SHP77 (cell line): Measurements from ENCODE around the gene UBXN6.
A peak's percentile ranks its signal among the peaks of the same experiment; 100 is the strongest.

Experiments
- DNase-seq, 2 experiments: peaks; one replicate each; lab custom pipeline; 2025; lab: John Stamatoyannopoulos, UW

The UBXN6 gene

GRCh38 chr19:4493104-4493928, 35.7 kb upstream of the UBXN6 start:
- no peak for DNase-seq

DNA sequence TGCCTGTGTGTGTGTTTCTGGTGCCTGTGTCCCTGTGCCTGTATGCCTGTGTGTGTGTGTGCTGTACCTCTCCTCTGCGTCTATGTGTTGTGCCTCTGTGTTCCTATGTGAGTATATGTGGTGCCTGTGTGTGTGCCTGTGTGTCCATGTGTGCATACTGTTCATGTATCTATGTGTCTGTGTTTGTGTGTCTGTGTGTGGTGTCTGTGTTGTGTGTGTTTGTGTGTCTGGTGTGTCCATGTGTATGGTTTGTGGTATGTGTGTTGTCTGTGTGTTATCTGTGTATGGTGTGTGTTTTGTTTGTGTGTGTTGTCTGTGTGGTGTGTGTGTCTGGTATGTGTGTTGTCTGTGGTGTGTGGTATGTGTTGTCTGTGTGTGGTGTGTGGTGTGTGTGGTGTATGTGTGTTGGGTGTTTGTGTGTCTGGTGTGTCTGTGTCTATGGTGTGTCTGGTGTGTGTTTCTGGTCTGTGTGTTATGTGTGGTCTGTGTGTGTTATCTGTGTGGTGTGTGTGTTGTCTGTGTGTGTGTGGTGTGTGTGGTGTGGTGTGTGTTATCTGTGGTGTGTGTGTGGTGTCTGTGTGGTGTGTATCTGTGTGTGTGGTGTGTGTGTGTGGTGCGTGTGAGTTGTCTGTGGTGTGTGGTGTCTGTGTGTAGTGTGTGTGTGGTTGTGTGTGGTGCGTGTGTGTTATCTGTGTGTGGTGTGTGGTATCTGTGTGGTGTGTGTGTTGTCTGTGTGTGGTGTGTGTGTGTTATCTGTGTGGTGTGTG, 34.9 kb upstream of the UBXN6 start:
- DNase-seq = no peak

GRCh38 chr19:4491446-4491845, 33.9 kb upstream of the UBXN6 start:
- DNase-seq = no peak

DNA sequence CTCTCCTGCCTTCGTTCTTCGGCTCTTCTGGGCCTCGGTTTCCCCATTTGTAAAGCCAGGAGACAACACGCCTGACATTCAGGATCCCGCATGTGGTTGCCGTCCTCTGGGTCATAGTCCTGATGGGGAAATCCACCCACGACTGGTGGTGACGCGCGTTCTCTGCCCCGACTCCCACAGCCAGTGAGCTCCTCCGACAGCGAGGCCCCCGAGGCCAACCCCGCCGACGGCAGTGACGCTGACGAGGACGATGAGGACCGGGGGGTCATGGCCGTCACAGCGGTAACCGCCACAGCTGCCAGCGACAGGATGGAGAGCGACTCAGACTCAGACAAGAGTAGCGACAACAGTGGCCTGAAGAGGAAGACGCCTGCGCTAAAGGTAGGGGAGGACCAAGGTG, 30.9 kb upstream of the UBXN6 start:
- DNase-seq = no peak

DNA sequence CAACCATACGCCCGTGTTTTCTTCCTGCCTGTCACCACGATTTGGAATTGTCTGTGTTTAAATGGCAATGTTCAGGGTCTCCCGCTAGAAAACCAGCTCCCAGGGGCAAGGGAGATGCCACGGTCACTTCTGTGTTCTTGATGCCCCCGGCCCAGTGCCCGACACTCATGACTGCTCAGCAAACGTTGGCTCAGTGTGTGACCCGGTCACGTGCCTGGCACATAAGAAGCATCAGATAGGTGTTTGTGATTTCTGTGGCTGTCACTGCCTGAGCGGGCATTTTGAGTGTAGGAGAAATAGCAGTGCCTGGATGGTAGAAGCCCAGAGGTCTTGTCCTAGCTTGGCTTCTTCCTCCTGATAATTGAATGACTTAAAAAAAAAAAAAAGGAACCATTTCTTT, 30.0 kb upstream of the UBXN6 start:
- no peak for DNase-seq

- no peak for DNase-seq
Measured at GRCh38 chr19:4483385-4483784, 25.8 kb upstream of the UBXN6 start.

- DNase-seq = no peak
Measured at GRCh38 chr19:4482721-4483364, 25.2 kb upstream of the UBXN6 start.

DNA sequence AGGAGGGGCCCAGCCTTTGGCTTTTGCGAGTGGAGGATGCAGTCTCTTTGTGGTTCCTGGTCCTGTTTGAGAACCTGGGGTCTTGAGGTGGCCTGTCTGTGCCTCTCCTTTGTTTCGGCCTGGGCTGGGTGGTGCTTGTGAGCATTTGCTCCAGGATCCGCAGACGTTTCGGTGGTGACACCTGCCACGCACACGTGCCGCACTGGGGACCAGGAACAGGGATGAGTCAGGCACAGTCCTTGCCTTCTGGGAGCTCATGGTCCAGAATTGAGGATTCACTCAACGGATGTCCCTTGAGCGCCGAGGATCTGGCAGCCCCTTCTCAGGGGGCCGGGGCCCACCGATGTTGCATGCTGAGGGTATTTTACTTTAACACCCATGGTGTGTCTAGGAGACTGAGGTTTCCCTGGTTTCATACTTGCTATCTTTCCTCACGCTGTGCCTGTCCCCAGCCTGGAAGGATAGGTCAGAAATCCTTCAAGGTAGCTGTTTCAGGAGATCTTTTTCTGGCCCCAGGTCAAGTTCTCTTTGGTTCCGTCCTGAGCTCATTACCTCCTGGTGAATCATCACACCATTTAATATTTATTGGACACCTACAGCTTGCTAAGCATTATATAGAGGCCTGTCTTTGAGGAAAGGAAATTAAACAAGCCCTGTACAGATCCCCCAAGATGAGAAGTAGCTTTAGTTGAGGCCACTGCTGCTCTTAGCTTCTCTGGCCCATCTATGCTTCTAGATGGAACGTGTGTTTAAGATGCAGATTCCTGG, 19.6 kb upstream of the UBXN6 start:
- no peak for DNase-seq

- peak; percentile 75 to 81 for DNase-seq
Measured at GRCh38 chr19:4474514-4475022, 17.0 kb upstream of the UBXN6 start.

DNA sequence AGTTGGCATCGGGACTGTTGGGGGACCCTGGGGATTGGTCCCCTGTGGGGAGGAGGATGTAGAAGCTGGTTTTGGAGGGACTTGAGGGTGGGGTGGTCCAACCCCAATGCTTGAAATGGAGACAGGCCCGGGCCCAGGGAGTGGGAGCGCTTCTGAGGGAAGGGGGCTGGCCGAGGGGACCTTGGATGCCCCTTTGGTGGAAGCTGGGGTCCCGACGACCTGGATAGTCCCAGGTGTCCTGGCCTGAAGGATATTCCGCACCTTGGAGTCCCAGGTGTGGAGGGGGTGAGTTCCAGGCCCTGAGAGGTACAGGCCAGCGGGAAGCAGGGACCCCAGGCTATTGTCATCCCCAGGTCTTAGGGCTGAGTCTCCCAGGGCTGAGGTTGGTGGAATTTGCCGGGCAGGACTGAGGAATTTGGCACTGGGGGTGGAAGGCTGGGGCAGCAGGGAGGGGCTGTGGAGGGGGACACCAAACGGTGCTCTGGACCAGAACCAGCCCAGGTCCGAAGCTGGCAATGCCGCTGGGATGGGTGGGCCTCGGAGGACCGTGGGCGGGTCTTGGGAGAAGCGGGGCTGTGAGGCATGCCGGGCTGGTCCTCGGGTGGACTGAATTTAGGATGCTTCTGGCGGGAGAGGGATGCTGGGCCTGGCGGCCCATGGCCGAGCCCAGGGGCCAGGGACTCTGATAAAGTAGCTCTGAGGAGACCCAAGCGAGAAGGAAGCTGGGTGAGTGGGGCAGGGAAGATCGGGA, 16.3 kb upstream of the UBXN6 start:
- no peak for DNase-seq

- DNase-seq = no peak
Measured at GRCh38 chr19:4473011-4473762, 15.6 kb upstream of the UBXN6 start.

DNA sequence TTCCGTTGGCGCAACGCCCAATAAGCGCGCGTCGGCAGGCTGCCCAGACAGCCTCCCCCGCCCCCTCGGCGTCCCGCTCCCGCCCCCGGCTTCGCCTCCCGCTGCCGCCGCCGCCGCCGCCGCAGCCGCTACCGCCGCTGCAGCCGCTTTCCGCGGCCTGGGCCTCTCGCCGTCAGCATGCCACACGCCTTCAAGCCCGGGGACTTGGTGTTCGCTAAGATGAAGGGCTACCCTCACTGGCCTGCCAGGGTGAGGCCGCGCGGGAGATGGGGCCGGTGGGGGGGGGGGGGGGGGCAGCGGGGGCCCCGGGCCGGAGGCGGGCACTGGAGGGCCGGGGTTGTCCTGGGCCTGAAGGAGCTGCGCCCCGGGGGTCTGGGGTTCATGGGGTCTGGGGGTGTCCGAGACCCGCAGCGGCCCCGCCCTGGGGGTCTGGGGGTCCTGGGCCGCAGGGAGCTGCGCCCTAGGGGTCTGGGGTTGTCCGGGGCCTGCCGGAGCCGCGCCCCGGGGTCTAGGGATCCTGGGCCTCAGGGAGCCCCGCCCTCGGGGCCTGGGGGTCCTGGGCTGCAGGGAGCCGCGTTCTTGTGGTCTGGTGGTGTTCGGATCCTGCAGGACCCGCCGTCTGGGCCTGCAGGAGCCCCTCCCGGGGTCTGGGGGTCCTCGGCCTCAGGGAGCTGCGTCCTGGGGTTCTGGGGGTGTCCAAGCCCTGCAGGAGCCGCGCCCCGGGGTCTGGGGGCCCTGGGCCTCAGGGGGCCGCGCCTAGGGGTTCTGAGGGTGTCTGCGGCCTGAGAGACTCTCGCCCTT, 14.8 kb upstream of the UBXN6 start, which contains the start of gene HDGFL2:
Gene HDGFL2, plus strand, starts transcription at position 124 of the 801 bp plus-strand sequence. Its CDS starts 54 bp downstream, at position 178.
- DNase-seq = no peak

GRCh38 chr19:4471403-4472173, 14.0 kb upstream of the UBXN6 start:
- DNase-seq = peak; percentile 100

DNA sequence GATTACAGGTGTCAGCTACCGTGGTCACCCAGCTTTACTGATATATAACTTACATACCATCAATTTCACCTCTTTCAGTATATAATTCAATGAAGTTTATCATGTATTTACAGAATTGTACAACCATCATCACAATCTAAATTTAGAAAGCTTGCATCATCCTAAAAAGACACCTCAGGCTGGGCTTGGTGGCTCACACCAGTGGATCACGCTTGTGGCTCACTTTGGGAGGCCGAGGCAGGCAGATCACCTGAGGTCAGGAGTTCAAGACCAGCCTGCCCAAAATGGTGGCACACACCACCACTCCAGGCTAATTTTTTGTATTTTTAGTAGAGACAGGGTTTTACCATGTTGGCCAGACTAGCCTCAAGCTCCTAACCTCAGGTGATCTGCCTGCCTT, 10.2 kb upstream of the UBXN6 start:
- DNase-seq = no peak

DNA sequence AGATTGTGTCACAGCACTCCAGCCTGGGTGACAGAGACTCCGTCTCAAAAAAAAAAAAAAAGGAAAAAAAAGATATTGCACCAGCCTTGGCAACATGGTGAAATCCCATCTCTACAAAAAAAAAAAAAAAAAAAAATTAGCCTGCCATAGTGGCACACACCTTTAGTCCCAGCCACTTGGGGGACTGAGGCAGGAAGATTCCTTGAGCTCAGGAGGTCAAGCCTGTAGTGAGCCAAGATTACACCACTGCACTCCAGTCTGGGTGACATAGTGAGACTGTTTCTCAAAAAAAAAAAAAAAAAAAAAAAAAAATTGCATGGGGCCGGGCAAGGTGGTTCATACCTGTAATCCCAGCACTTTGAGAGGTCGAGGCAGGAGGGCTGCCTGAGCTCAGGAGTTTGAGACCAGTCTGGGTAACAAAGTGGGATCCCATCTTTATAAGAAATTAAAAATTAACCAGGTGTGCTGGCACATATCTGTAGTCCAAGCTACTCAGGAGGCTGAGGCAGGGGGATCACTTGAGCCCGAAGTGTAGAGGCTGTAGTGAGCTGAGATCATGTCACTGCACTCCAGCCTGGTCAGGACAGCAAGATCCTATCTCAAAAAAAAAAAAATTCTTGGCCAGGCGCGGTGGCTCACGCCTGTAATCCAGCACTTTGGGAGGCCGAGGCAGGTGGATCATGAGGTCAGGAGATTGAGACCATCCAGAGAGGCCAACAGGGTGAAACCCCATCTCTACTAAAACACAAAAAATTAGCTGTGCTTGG, 7.4 kb upstream of the UBXN6 start:
- no peak for DNase-seq

GRCh38 chr19:4456843-4457653, 546 bp downstream of the UBXN6 start:
- peak; percentile 38 to 40 for DNase-seq

- peak in 1 of 2 experiments; percentile 22 for DNase-seq
Measured at GRCh38 chr19:4456476-4456842, 1.1 kb downstream of the UBXN6 start.
